Activated naive CD8-positive, alpha-beta T cell (primary cell): ENCODE data around the gene GTF3C1.
A peak's percentile ranks its signal among the peaks of the same experiment; 100 is the strongest.

Experiments
- H3K27ac Mint-ChIP-seq: one replicate; pipeline ENCODE4 v1.8.0; 2021; ENCODE audit warnings: mixed read lengths
- H3K27me3 Mint-ChIP-seq: one replicate; pipeline ENCODE4 v1.8.0; 2021; ENCODE audit warnings: mixed read lengths
- H3K36me3 Mint-ChIP-seq: one replicate; pipeline ENCODE4 v1.8.0; 2021; ENCODE audit warnings: mixed read lengths
- H3K4me1 Mint-ChIP-seq: one replicate; pipeline ENCODE4 v1.8.0; 2021; ENCODE audit warnings: low read depth, mixed read lengths
- H3K4me3 Mint-ChIP-seq: one replicate; pipeline ENCODE4 v1.8.0; 2021; ENCODE audit warnings: mild to moderate bottlenecking, mixed read lengths
- H3K9me3 Mint-ChIP-seq: one replicate; pipeline ENCODE4 v1.8.0; 2021; ENCODE audit warnings: low read depth, mixed read lengths

GTF3C1 gene

GRCh38 chr16:27431773-27432532 lies 117.8 kb downstream of the GTF3C1 start:
- Mint-ChIP-seq H3K9me3 (no peaks in the 10 kb centered on the region), H3K27ac (peak overlapping the region; percentile 85), H3K27me3 (no peaks in the 10 kb centered on the region), H3K4me1 (peaks cover 39% of the 10 kb centered on the region), H3K4me3 (no peak overlapping the region), H3K36me3 (peaks cover 6% of the 10 kb centered on the region)

GRCh38 chr16:27430923-27431484 lies 118.7 kb downstream of the GTF3C1 start:
- Mint-ChIP-seq H3K4me3 (no peak overlapping the region), H3K4me1 (peaks cover 47% of the 10 kb centered on the region), H3K36me3 (peaks cover 10% of the 10 kb centered on the region), H3K27ac (peak overlapping the region; percentile 64), H3K27me3 (no peaks in the 10 kb centered on the region), H3K9me3 (no peaks in the 10 kb centered on the region)

GRCh38 chr16:27430512-27430911 lies 119.2 kb downstream of the GTF3C1 start:
- H3K9me3 Mint-ChIP-seq = no peaks in the 10 kb centered on the region
- no peaks in the 10 kb centered on the region for H3K27me3 Mint-ChIP-seq
- H3K36me3 Mint-ChIP-seq = peaks cover 12% of the 10 kb centered on the region
- peak overlapping the region; percentile 83 for H3K27ac Mint-ChIP-seq
- peaks cover 51% of the 10 kb centered on the region for H3K4me1 Mint-ChIP-seq
- no peak overlapping the region for H3K4me3 Mint-ChIP-seq

- H3K36me3 Mint-ChIP-seq = peaks cover 12% of the 10 kb centered on the region
- no peak overlapping the region for H3K27ac Mint-ChIP-seq
- H3K4me3 Mint-ChIP-seq = no peak overlapping the region
- H3K9me3 Mint-ChIP-seq = no peaks in the 10 kb centered on the region
- H3K27me3 Mint-ChIP-seq = no peaks in the 10 kb centered on the region
- H3K4me1 Mint-ChIP-seq = peaks cover 55% of the 10 kb centered on the region
These were observed 119.7 kb downstream of the GTF3C1 start for GRCh38 chr16:27429981-27430441.

- peak overlapping the region; percentile 81 for H3K27ac Mint-ChIP-seq
- no peaks in the 10 kb centered on the region for H3K9me3 Mint-ChIP-seq
- H3K36me3 Mint-ChIP-seq = peaks cover 14% of the 10 kb centered on the region
- H3K4me3 Mint-ChIP-seq = peak overlapping the region; percentile 17
- no peaks in the 10 kb centered on the region for H3K27me3 Mint-ChIP-seq
- peaks cover 61% of the 10 kb centered on the region for H3K4me1 Mint-ChIP-seq
These were observed 120.3 kb downstream of the GTF3C1 start for GRCh38 chr16:27429330-27429871.

- H3K36me3 Mint-ChIP-seq = peaks cover 18% of the 10 kb centered on the region
- peak overlapping the region; percentile 28 for H3K27ac Mint-ChIP-seq
- H3K27me3 Mint-ChIP-seq = no peaks in the 10 kb centered on the region
- H3K4me3 Mint-ChIP-seq = no peak overlapping the region
- H3K4me1 Mint-ChIP-seq = peaks cover 70% of the 10 kb centered on the region
- H3K9me3 Mint-ChIP-seq = no peaks in the 10 kb centered on the region
These were observed 121.5 kb downstream of the GTF3C1 start for GRCh38 chr16:27428026-27428785.

GRCh38 chr16:27427538-27427937 lies 122.2 kb downstream of the GTF3C1 start:
- peaks cover 23% of the 10 kb centered on the region for H3K36me3 Mint-ChIP-seq
- peak overlapping the region; percentile 23 for H3K4me3 Mint-ChIP-seq
- no peaks in the 10 kb centered on the region for H3K27me3 Mint-ChIP-seq
- H3K4me1 Mint-ChIP-seq = peaks cover 67% of the 10 kb centered on the region
- H3K27ac Mint-ChIP-seq = peak overlapping the region; percentile 90
- no peaks in the 10 kb centered on the region for H3K9me3 Mint-ChIP-seq

- Mint-ChIP-seq H3K4me3 (peak overlapping the region; percentile 14), H3K27ac (peak overlapping the region; percentile 90), H3K36me3 (peaks cover 29% of the 10 kb centered on the region), H3K27me3 (no peaks in the 10 kb centered on the region), H3K9me3 (peaks cover 8% of the 10 kb centered on the region), H3K4me1 (peaks cover 67% of the 10 kb centered on the region)
These were observed 123.0 kb downstream of the GTF3C1 start for GRCh38 chr16:27426423-27427408.

GRCh38 chr16:27425961-27426360 lies 123.8 kb downstream of the GTF3C1 start:
- H3K4me1 Mint-ChIP-seq = peaks cover 65% of the 10 kb centered on the region
- peak overlapping the region; percentile 90 for H3K27ac Mint-ChIP-seq
- H3K27me3 Mint-ChIP-seq = no peaks in the 10 kb centered on the region
- H3K4me3 Mint-ChIP-seq = peak overlapping the region; percentile 18
- H3K36me3 Mint-ChIP-seq = peaks cover 37% of the 10 kb centered on the region
- peaks cover 10% of the 10 kb centered on the region for H3K9me3 Mint-ChIP-seq

- H3K4me3 Mint-ChIP-seq = peak overlapping the region; percentile 25
- H3K9me3 Mint-ChIP-seq = peaks cover 13% of the 10 kb centered on the region
- peaks cover 68% of the 10 kb centered on the region for H3K4me1 Mint-ChIP-seq
- no peaks in the 10 kb centered on the region for H3K27me3 Mint-ChIP-seq
- H3K27ac Mint-ChIP-seq = peak overlapping the region; percentile 90
- H3K36me3 Mint-ChIP-seq = peaks cover 45% of the 10 kb centered on the region
These were observed 124.8 kb downstream of the GTF3C1 start for GRCh38 chr16:27424772-27425498.

GRCh38 chr16:27421961-27422740 lies 127.6 kb downstream of the GTF3C1 start:
- peak overlapping the region; percentile 75 for H3K27ac Mint-ChIP-seq
- H3K4me3 Mint-ChIP-seq = peak overlapping the region; percentile 40
- peaks cover 13% of the 10 kb centered on the region for H3K9me3 Mint-ChIP-seq
- H3K36me3 Mint-ChIP-seq = peaks cover 48% of the 10 kb centered on the region
- no peaks in the 10 kb centered on the region for H3K27me3 Mint-ChIP-seq
- peaks cover 61% of the 10 kb centered on the region for H3K4me1 Mint-ChIP-seq

GRCh38 chr16:27417047-27417671 lies 132.6 kb downstream of the GTF3C1 start:
- Mint-ChIP-seq H3K27me3 (no peaks in the 10 kb centered on the region), H3K27ac (peak overlapping the region; percentile 64), H3K9me3 (peaks cover 22% of the 10 kb centered on the region), H3K4me3 (no peak overlapping the region), H3K4me1 (peaks cover 62% of the 10 kb centered on the region), H3K36me3 (peaks cover 54% of the 10 kb centered on the region)
